Measurements from ENCODE around the gene AICDA.

DNA sequence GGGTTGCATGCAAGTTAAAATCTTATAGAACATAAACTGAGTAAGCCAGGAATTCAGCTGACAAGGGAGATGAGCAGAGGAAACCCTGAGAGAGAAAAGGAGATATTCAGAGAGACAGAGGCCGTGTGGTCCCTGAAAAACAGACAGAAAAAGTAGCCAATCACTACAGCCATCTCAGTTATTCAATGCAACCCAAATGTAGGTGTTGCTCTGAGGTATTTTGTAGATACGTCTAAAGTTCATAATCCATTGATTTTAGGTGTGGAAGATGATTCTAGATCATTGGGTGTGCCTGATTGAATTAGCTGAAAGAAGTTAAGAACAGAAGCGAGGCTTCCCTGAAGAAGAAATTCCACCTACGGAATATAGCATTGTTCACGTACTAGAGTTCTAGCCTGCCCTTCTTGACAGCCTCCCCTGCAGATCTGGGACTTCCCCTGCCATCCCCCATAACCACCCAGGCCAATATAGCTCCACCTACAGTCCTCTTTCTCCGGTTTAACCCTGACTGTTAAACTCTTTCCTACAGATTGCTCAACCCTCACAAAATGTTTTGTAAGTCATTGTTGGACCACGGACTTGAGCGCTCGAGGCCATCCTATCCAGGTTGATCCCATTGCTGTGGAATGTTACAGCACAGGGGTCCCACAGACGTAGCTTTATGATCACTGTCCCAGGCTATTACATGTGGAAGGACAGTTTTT, 21.7 kb downstream of the AICDA start:
- TF ChIP-seq, protein P1, sequence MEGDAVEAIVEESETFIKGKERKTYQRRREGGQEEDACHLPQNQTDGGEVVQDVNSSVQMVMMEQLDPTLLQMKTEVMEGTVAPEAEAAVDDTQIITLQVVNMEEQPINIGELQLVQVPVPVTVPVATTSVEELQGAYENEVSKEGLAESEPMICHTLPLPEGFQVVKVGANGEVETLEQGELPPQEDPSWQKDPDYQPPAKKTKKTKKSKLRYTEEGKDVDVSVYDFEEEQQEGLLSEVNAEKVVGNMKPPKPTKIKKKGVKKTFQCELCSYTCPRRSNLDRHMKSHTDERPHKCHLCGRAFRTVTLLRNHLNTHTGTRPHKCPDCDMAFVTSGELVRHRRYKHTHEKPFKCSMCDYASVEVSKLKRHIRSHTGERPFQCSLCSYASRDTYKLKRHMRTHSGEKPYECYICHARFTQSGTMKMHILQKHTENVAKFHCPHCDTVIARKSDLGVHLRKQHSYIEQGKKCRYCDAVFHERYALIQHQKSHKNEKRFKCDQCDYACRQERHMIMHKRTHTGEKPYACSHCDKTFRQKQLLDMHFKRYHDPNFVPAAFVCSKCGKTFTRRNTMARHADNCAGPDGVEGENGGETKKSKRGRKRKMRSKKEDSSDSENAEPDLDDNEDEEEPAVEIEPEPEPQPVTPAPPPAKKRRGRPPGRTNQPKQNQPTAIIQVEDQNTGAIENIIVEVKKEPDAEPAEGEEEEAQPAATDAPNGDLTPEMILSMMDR (IDR thresholded peaks at IDR 0.05): no peak
- TF ChIP-seq YY1 (IDR thresholded peaks at IDR 0.05; ENCODE audit: low read depth) (no peak), POLR2AphosphoS5 (IDR thresholded peaks at IDR 0.05; ENCODE audit: low read depth, low read length) (no peak), RAD21 (IDR thresholded peaks at IDR 0.05; ENCODE audit: low read length) (no peak), FOSL2 (IDR thresholded peaks at IDR 0.05; ENCODE audit: borderline replicate concordance, low read depth) (no peak), JUND (IDR thresholded peaks at IDR 0.05) (no peak), RXRA (IDR thresholded peaks at IDR 0.05; ENCODE audit: borderline replicate concordance, low read depth) (no peak), NRF1 (IDR thresholded peaks at IDR 0.05; ENCODE audit: low read depth, low read length) (no peak), EZH2phosphoT487 (IDR thresholded peaks at IDR 0.05; ENCODE audit: borderline replicate concordance, low read depth) (no peak)
- TF ChIP-seq, protein P2, sequence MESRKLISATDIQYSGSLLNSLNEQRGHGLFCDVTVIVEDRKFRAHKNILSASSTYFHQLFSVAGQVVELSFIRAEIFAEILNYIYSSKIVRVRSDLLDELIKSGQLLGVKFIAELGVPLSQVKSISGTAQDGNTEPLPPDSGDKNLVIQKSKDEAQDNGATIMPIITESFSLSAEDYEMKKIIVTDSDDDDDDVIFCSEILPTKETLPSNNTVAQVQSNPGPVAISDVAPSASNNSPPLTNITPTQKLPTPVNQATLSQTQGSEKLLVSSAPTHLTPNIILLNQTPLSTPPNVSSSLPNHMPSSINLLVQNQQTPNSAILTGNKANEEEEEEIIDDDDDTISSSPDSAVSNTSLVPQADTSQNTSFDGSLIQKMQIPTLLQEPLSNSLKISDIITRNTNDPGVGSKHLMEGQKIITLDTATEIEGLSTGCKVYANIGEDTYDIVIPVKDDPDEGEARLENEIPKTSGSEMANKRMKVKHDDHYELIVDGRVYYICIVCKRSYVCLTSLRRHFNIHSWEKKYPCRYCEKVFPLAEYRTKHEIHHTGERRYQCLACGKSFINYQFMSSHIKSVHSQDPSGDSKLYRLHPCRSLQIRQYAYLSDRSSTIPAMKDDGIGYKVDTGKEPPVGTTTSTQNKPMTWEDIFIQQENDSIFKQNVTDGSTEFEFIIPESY (IDR thresholded peaks at IDR 0.05; ENCODE audit: borderline replicate concordance, low read depth): no peak
- TF ChIP-seq, protein P3, sequence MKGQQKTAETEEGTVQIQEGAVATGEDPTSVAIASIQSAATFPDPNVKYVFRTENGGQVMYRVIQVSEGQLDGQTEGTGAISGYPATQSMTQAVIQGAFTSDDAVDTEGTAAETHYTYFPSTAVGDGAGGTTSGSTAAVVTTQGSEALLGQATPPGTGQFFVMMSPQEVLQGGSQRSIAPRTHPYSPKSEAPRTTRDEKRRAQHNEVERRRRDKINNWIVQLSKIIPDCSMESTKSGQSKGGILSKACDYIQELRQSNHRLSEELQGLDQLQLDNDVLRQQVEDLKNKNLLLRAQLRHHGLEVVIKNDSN (IDR thresholded peaks at IDR 0.05; ENCODE audit: borderline replicate concordance, low read depth): no peak
- TF ChIP-seq, protein P4, sequence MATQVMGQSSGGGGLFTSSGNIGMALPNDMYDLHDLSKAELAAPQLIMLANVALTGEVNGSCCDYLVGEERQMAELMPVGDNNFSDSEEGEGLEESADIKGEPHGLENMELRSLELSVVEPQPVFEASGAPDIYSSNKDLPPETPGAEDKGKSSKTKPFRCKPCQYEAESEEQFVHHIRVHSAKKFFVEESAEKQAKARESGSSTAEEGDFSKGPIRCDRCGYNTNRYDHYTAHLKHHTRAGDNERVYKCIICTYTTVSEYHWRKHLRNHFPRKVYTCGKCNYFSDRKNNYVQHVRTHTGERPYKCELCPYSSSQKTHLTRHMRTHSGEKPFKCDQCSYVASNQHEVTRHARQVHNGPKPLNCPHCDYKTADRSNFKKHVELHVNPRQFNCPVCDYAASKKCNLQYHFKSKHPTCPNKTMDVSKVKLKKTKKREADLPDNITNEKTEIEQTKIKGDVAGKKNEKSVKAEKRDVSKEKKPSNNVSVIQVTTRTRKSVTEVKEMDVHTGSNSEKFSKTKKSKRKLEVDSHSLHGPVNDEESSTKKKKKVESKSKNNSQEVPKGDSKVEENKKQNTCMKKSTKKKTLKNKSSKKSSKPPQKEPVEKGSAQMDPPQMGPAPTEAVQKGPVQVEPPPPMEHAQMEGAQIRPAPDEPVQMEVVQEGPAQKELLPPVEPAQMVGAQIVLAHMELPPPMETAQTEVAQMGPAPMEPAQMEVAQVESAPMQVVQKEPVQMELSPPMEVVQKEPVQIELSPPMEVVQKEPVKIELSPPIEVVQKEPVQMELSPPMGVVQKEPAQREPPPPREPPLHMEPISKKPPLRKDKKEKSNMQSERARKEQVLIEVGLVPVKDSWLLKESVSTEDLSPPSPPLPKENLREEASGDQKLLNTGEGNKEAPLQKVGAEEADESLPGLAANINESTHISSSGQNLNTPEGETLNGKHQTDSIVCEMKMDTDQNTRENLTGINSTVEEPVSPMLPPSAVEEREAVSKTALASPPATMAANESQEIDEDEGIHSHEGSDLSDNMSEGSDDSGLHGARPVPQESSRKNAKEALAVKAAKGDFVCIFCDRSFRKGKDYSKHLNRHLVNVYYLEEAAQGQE (IDR thresholded peaks at IDR 0.05; ENCODE audit: low read depth, low read length): no peak
- TF ChIP-seq, protein P5, sequence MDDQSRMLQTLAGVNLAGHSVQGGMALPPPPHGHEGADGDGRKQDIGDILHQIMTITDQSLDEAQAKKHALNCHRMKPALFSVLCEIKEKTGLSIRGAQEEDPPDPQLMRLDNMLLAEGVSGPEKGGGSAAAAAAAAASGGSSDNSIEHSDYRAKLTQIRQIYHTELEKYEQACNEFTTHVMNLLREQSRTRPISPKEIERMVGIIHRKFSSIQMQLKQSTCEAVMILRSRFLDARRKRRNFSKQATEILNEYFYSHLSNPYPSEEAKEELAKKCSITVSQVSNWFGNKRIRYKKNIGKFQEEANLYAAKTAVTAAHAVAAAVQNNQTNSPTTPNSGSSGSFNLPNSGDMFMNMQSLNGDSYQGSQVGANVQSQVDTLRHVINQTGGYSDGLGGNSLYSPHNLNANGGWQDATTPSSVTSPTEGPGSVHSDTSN (IDR thresholded peaks at IDR 0.05): no peak
